Measurements from ENCODE around the gene MTUS2. TPM values are rescaled to one million over a fixed set of nuclear protein-coding genes. Genes with fewer than 3 reads are reported as not detected.

The MTUS2 gene
- total RNA-seq, 1 experiment from 2014 or later, result 0.11 TPM

DNA sequence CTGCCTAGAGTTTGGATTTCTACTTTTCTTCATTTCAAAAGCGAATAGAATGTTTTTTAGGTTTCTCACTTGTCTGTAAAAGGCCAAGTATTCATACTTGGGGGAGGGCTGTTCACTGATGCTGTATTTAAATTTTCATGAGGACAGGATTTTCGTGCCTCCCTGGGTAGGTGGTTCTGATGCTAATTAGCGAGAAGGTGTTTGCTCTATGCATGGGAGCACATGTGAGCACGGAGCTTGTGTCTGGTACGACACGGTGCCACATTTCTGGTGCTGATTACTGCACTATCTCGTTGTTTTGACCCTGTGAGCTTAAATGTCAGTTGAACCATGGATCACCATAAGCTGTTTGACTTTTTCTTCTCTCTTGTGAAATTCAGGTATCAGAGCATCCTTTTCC, 45.8 kb downstream of the MTUS2 start:
- DNase-seq (ENCODE audit: low spot score), result no peak
- CTCF ChIA-PET, result no interaction called here
- no peak for TF ChIP-seq EZH2 (IDR thresholded peaks at IDR 0.05; ENCODE audit: borderline replicate concordance, low read depth, low read length, poor library complexity, severe bottlenecking)
- TF ChIP-seq, protein P1, sequence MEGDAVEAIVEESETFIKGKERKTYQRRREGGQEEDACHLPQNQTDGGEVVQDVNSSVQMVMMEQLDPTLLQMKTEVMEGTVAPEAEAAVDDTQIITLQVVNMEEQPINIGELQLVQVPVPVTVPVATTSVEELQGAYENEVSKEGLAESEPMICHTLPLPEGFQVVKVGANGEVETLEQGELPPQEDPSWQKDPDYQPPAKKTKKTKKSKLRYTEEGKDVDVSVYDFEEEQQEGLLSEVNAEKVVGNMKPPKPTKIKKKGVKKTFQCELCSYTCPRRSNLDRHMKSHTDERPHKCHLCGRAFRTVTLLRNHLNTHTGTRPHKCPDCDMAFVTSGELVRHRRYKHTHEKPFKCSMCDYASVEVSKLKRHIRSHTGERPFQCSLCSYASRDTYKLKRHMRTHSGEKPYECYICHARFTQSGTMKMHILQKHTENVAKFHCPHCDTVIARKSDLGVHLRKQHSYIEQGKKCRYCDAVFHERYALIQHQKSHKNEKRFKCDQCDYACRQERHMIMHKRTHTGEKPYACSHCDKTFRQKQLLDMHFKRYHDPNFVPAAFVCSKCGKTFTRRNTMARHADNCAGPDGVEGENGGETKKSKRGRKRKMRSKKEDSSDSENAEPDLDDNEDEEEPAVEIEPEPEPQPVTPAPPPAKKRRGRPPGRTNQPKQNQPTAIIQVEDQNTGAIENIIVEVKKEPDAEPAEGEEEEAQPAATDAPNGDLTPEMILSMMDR (conservative IDR thresholded peaks at IDR 0.05; ENCODE audit: low read depth, low read length), result no peak

DNA sequence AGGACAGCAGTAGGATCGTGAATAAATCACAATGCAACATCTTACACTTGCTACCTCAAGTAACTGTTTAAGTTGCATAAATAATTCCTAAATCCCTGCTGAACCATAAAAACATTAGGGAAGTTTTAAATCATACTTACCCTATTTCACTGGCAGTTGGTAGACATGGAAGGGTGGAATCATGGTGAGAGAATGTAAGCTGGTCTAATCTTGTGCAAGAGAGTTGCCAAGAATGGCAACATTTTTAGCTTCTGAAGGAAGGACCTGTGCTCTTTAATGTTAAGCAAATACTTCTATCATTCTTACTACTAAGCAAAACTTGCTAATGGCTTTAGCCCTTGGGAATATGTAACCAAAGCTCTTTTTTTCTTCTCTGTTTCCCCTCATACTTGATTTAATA, 46.8 kb downstream of the MTUS2 start:
- Histone ChIP-seq H3K9me3 (ENCODE audit: low read depth, low read length, poor library complexity, severe bottlenecking) (no peaks in the 10 kb centered on the region), H3K4me3 (ENCODE audit: low read depth, low read length, poor library complexity, severe bottlenecking) (no peak overlapping the region), H3K4me1 (ENCODE audit: insufficient read depth, low read length, poor library complexity, severe bottlenecking) (no peaks in the 10 kb centered on the region), H3K27ac (ENCODE audit: low read depth, low read length, poor library complexity, severe bottlenecking) (no peak overlapping the region), H3K36me3 (ENCODE audit: insufficient read depth, low read length, poor library complexity, severe bottlenecking) (no peaks in the 10 kb centered on the region), H3K27me3 (replicated peaks; ENCODE audit: insufficient read depth, low read depth, low read length, poor library complexity) (no peaks in the 10 kb centered on the region)
- DNase-seq (ENCODE audit: low spot score), result no peak
- POLR2A ChIA-PET (ENCODE audit: low non-redundant PET), result no interaction called here
- BruUV-seq (replicated peaks), result no TSS peak
- intact Hi-C loops (cut with micrococcal nuclease; ENCODE audit: unreplicated experiment), result no loop called here
- TF ChIP-seq EZH2 (IDR thresholded peaks at IDR 0.05; ENCODE audit: borderline replicate concordance, low read depth, low read length, poor library complexity, severe bottlenecking), result no peak
- TF ChIP-seq, protein P1 (conservative IDR thresholded peaks at IDR 0.05; ENCODE audit: low read depth, low read length), result no peak
- CTCF ChIA-PET, result no interaction called here

More for the DNA sequence above, 45.8 kb downstream of the MTUS2 start:
- H3K4me3 ChIP-seq (ENCODE audit: low read depth, low read length, poor library complexity, severe bottlenecking), result no peak overlapping the region
- no peaks in the 10 kb centered on the region for H3K36me3 ChIP-seq (ENCODE audit: insufficient read depth, low read length, poor library complexity, severe bottlenecking)
- no peak overlapping the region for H3K27ac ChIP-seq (ENCODE audit: low read depth, low read length, poor library complexity, severe bottlenecking)
- POLR2A ChIA-PET (ENCODE audit: low non-redundant PET), result no interaction called here
- no peaks in the 10 kb centered on the region for H3K9me3 ChIP-seq (ENCODE audit: low read depth, low read length, poor library complexity, severe bottlenecking)
- H3K27me3 ChIP-seq (replicated peaks; ENCODE audit: insufficient read depth, low read depth, low read length, poor library complexity), result no peaks in the 10 kb centered on the region
- H3K4me1 ChIP-seq (ENCODE audit: insufficient read depth, low read length, poor library complexity, severe bottlenecking), result no peaks in the 10 kb centered on the region
- BruUV-seq (replicated peaks), result no TSS peak
- intact Hi-C loops (cut with micrococcal nuclease; ENCODE audit: unreplicated experiment), result no loop called here

DNA sequence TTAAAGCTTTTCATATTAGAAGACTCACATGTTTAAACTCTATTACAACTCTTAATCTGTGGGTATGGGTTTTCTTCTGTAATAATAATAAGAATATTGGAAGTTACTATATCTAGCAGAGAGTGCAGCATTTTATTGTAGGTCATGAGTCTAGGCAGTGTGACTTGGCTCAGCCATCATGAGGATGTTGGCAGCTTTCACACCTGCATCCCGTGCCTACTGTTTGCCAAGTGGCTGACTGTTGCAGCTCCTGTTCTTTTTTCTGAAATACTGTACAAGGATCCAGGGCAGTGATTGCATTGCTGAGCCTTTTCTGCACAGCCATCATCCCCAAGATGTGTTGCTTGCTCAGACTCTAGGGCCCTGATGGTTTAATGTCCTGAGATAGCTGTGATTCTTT, 47.4 kb downstream of the MTUS2 start:
- Histone ChIP-seq H3K4me3 (ENCODE audit: low read depth, low read length, poor library complexity, severe bottlenecking) (no peak overlapping the region), H3K9me3 (ENCODE audit: low read depth, low read length, poor library complexity, severe bottlenecking) (peaks cover 3% of the 10 kb centered on the region), H3K36me3 (ENCODE audit: insufficient read depth, low read length, poor library complexity, severe bottlenecking) (no peaks in the 10 kb centered on the region), H3K4me1 (ENCODE audit: insufficient read depth, low read length, poor library complexity, severe bottlenecking) (no peaks in the 10 kb centered on the region), H3K27me3 (replicated peaks; ENCODE audit: insufficient read depth, low read depth, low read length, poor library complexity) (no peaks in the 10 kb centered on the region), H3K27ac (ENCODE audit: low read depth, low read length, poor library complexity, severe bottlenecking) (no peak overlapping the region)
- no peak for DNase-seq (ENCODE audit: low spot score)
- POLR2A ChIA-PET (ENCODE audit: low non-redundant PET), result no interaction called here
- no TSS peak for BruUV-seq (replicated peaks)
- intact Hi-C loops (cut with micrococcal nuclease; ENCODE audit: unreplicated experiment), result no loop called here
- CTCF ChIA-PET, result no interaction called here
- no peak for TF ChIP-seq EZH2 (IDR thresholded peaks at IDR 0.05; ENCODE audit: borderline replicate concordance, low read depth, low read length, poor library complexity, severe bottlenecking)
- TF ChIP-seq, protein P1 (conservative IDR thresholded peaks at IDR 0.05; ENCODE audit: low read depth, low read length), result no peak
